ENCODE measurements around the gene FAXDC2.

Gene FAXDC2

GRCh38 chr5:154795235-154795596 lies 55.2 kb downstream of the FAXDC2 start:
- DNase-seq (ENCODE audit: low read depth): no peak

- no peak for DNase-seq (ENCODE audit: low read depth)
Measured at GRCh38 chr5:154794525-154795234, 55.7 kb downstream of the FAXDC2 start.

GRCh38 chr5:154793599-154794524 lies 56.5 kb downstream of the FAXDC2 start:
- DNase-seq (ENCODE audit: low read depth): no peak

- no peak for DNase-seq (ENCODE audit: low read depth)
Measured at GRCh38 chr5:154791535-154791934, 58.9 kb downstream of the FAXDC2 start.

- DNase-seq (ENCODE audit: low read depth): no peak
Measured at GRCh38 chr5:154788212-154788611, 62.2 kb downstream of the FAXDC2 start.

- DNase-seq (ENCODE audit: low read depth): no peak
Measured at GRCh38 chr5:154786414-154786813, 64.0 kb downstream of the FAXDC2 start.

GRCh38 chr5:154784856-154785255 lies 65.5 kb downstream of the FAXDC2 start:
- no peak for DNase-seq (ENCODE audit: low read depth)

GRCh38 chr5:154783774-154784460 lies 66.5 kb downstream of the FAXDC2 start:
- DNase-seq (ENCODE audit: low read depth): no peak

- DNase-seq (ENCODE audit: low read depth): no peak
Measured at GRCh38 chr5:154782812-154783592, 67.4 kb downstream of the FAXDC2 start.

- DNase-seq (ENCODE audit: low read depth): no peak
Measured at GRCh38 chr5:154782326-154782725, 68.1 kb downstream of the FAXDC2 start.

GRCh38 chr5:154780128-154780527 lies 70.3 kb downstream of the FAXDC2 start:
- no peak for DNase-seq (ENCODE audit: low read depth)

GRCh38 chr5:154779105-154779504 lies 71.3 kb downstream of the FAXDC2 start:
- no peak for DNase-seq (ENCODE audit: low read depth)

- no peak for DNase-seq (ENCODE audit: low read depth)
Measured at GRCh38 chr5:154778534-154778933, 71.9 kb downstream of the FAXDC2 start.

- DNase-seq (ENCODE audit: low read depth): no peak
Measured at GRCh38 chr5:154776167-154776566, 74.2 kb downstream of the FAXDC2 start.

- no peak for DNase-seq (ENCODE audit: low read depth)
Measured at GRCh38 chr5:154773326-154773725, 77.1 kb downstream of the FAXDC2 start.

- DNase-seq (ENCODE audit: low read depth): no peak
Measured at GRCh38 chr5:154771383-154771901, 79.0 kb downstream of the FAXDC2 start.

GRCh38 chr5:154770111-154770510 lies 80.3 kb downstream of the FAXDC2 start:
- no peak for DNase-seq (ENCODE audit: low read depth)
